ENCODE measurements around the gene ACTG1.

DNA sequence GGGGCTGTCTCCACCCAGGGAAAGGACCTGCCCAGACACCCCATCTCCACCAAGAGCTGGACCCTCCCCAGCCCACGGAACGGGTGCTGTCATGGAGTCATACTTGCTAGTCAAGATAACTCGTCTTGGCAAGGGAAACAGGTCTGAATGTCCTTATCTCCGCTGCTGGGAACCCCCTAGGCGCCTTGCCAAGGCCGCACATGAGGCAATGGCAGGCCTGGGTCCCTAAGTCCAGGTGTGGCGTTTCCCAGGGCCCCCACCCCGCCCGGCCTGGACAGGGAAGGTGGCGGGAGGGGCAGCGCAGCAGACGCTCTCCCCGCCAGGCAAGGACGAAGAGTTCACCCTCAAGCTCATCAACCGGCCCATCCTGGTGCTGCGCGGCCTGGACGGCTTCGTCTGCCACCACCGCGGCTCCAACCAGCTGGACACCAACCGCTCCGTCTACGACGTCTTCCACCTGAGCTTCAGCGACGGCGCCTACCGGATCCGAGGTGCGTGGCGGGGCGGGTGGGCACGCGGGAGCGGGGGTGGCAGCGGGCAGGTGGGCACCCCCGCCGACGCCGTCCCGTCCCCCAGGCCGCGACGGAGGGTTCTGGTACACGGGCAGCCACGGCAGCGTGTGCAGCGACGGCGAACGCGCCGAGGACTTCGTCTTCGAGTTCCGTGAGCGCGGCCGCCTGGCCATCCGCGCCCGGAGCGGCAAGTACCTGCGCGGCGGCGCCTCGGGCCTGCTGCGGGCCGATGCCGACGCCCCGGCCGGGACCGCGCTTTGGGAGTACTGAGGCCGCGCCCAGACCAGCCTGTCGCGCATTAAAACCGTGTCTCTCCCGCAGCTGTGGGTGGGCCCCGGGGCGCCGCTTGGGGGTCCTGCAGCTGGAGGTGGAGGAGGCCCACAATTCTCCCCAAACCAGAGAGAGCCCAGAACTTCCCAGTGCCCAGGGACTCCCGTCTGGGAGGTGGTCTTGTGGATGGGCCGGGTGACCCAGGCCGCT is 24.0 kb upstream of the ACTG1 start:
- TF ChIP-seq CTCF (IDR thresholded peaks at IDR 0.05) (no peak), POLR2A (IDR thresholded peaks at IDR 0.05) (no peak)

Measured in vagina (tissue), 2 donors.